ENCODE results near the gene ATP6V1F.

The ATP6V1F gene

GRCh38 chr7:128846781-128847444, 15.7 kb upstream of the ATP6V1F start:
- no peak for TF ChIP-seq ZFX (IDR thresholded peaks at IDR 0.05)
- no peak for TF ChIP-seq CTCF (conservative IDR thresholded peaks at IDR 0.05)
- no peak overlapping the region for H3K27ac ChIP-seq

- TF ChIP-seq CTCF (conservative IDR thresholded peaks at IDR 0.05): no peak
- no peak for TF ChIP-seq ZFX (IDR thresholded peaks at IDR 0.05)
- no peak overlapping the region for H3K27ac ChIP-seq
Measured at GRCh38 chr7:128847721-128848211, 14.9 kb upstream of the ATP6V1F start.

- TF ChIP-seq ZFX (IDR thresholded peaks at IDR 0.05) (no peak), CTCF (conservative IDR thresholded peaks at IDR 0.05) (no peak)
Measured at GRCh38 chr7:128848289-128849155, 14.1 kb upstream of the ATP6V1F start.

GRCh38 chr7:128849156-128849515, 13.5 kb upstream of the ATP6V1F start:
- H3K27ac ChIP-seq: no peak overlapping the region
- no peak for TF ChIP-seq ZFX (IDR thresholded peaks at IDR 0.05)
- no peak for TF ChIP-seq CTCF (conservative IDR thresholded peaks at IDR 0.05)

More at GRCh38 chr7:128848289-128849155, 14.1 kb upstream of the ATP6V1F start:
- no peak overlapping the region for H3K27ac ChIP-seq

GRCh38 chr7:128849804-128850490, 12.7 kb upstream of the ATP6V1F start:
- H3K27ac ChIP-seq: no peak overlapping the region
- TF ChIP-seq ZFX (IDR thresholded peaks at IDR 0.05): no peak
- no peak for TF ChIP-seq CTCF (conservative IDR thresholded peaks at IDR 0.05)

- no peak for TF ChIP-seq ZFX (IDR thresholded peaks at IDR 0.05)
- no peak for TF ChIP-seq CTCF (conservative IDR thresholded peaks at IDR 0.05)
Measured at GRCh38 chr7:128852537-128853254, 10.0 kb upstream of the ATP6V1F start.

More at GRCh38 chr7:128852537-128853254, 10.0 kb upstream of the ATP6V1F start:
- H3K27ac ChIP-seq: no peak overlapping the region
